Mesothelial cell of epicardium (in vitro differentiated cells): ENCODE results near the gene FBXO40. TPM values are rescaled to one million over a fixed set of nuclear protein-coding genes. Genes with fewer than 3 reads are reported as not detected.

Experiments used
- DNase-seq, 2 experiments: peaks; one replicate each; pipeline ENCODE4 v3.0.0; 2021; ENCODE audit warnings: low spot score in 2 of 2; ENCODE audit not compliant: unreplicated experiment in 2 of 2
- H3K27ac Mint-ChIP-seq: 2 replicates; pipeline ENCODE4 v1.8.0; 2021; ENCODE audit warnings: mixed read lengths
- H3K27me3 Mint-ChIP-seq: 2 replicates; pipeline ENCODE4 v1.8.0; 2021; ENCODE audit warnings: low read depth, mixed read lengths
- H3K36me3 Mint-ChIP-seq: 2 replicates; pipeline ENCODE4 v1.8.0; 2021; ENCODE audit warnings: mixed read lengths
- H3K4me1 Mint-ChIP-seq: 2 replicates; pipeline ENCODE4 v1.8.0; 2021; ENCODE audit warnings: mixed read lengths
- H3K4me3 Mint-ChIP-seq: 2 replicates; pipeline ENCODE4 v1.8.0; 2021; ENCODE audit warnings: mild to moderate bottlenecking, moderate library complexity, mixed read lengths
- H3K9me3 Mint-ChIP-seq: 2 replicates; pipeline ENCODE4 v1.8.0; 2021; ENCODE audit warnings: mixed read lengths
- CTCF ChIP-seq: fragments of 200-600 bp; sonication (generic); IDR thresholded peaks from one replicate; pipeline ENCODE4 v1.5.0; 2021; ENCODE audit warnings: antibody characterized with exemption; ENCODE audit not compliant: unreplicated experiment
- total RNA-seq: library from RNA; stranded (reverse); gene quantifications from 3 replicates; pipeline ENCODE4 v1.2.1, GENCODE V29; 2021

FBXO40 gene
- total RNA-seq, 1 donor from 2014 or later: not detected

DNA sequence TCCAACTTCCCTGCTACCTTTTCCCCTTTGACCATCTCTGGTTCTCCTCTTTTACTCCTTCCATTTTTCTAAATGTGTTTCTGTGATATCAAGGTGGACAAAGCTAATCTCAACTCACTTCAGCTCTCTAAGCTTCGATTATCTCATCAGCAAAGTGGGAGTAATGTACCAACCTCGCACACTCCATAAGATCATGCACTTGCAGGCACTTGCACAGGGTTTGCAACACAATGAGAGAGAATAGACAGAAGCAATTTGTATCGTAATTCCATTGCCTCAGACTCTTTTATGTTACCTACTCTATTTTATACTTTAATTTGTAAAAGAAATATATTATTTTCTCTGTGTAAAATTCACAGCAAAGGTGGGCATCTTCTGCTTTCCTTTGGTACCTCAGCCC is 40.4 kb upstream of the FBXO40 start:
- Mint-ChIP-seq H3K4me1 (no peaks in the 10 kb centered on the region), H3K36me3 (no peaks in the 10 kb centered on the region), H3K9me3 (no peaks in the 10 kb centered on the region), H3K4me3 (no peak overlapping the region), H3K27me3 (no peaks in the 10 kb centered on the region), H3K27ac (no peak overlapping the region)
- no peak for TF ChIP-seq CTCF
- DNase-seq: no peak

- Mint-ChIP-seq H3K27me3 (no peaks in the 10 kb centered on the region), H3K4me1 (no peaks in the 10 kb centered on the region), H3K27ac (no peak overlapping the region), H3K9me3 (no peaks in the 10 kb centered on the region), H3K36me3 (no peaks in the 10 kb centered on the region), H3K4me3 (no peak overlapping the region)
- no peak for TF ChIP-seq CTCF
- no peak for DNase-seq
Measured at GRCh38 chr3:121557426-121557934, 35.7 kb upstream of the FBXO40 start.

DNA sequence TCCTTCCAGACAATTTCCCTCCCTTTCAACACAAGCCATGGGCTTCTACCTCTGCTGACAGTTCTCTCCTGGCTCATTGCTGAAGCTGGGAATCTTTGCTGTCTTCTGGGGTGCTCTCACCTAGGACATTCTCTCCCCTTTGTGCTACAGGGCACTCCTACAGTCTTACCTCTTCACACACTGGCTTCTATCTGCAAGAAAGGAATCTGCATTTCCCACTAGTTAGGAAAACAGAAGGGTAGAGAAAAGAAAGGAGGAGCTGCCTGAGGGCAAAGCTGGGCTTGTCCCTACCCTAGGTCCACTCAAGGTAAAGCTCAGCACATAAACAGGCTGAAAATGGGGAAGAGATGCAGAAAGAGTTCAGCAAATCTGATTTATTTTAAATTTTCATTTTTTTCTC is 31.0 kb upstream of the FBXO40 start:
- no peak overlapping the region for H3K4me3 Mint-ChIP-seq
- no peak for TF ChIP-seq CTCF
- no peaks in the 10 kb centered on the region for H3K27me3 Mint-ChIP-seq
- no peaks in the 10 kb centered on the region for H3K9me3 Mint-ChIP-seq
- no peak for DNase-seq
- H3K4me1 Mint-ChIP-seq: no peaks in the 10 kb centered on the region
- no peaks in the 10 kb centered on the region for H3K36me3 Mint-ChIP-seq
- H3K27ac Mint-ChIP-seq: no peak overlapping the region

DNA sequence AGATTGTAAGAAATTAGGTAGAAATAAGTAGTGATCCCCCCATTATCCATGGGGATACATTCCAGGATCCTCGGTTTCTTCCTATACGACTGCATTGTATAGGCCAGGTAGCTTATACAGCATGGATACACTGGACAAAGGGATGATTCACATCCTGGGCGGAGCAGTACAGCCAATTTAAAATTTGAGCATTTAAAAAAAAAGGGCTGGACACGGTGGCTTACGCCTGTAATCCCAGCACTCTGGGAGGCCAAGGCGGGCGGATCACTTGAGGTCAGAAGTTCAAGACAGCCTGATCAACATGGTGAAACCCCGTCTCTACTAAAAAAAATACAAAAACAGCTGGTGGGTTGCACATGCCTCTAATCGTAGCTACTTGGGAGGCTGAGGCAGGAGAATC is 26.4 kb upstream of the FBXO40 start:
- Mint-ChIP-seq H3K36me3 (no peaks in the 10 kb centered on the region), H3K4me1 (no peaks in the 10 kb centered on the region), H3K27ac (no peak overlapping the region), H3K4me3 (no peak overlapping the region), H3K27me3 (no peaks in the 10 kb centered on the region), H3K9me3 (no peaks in the 10 kb centered on the region)
- no peak for DNase-seq
- TF ChIP-seq CTCF: no peak

GRCh38 chr3:121567649-121568048 is 25.5 kb upstream of the FBXO40 start, which contains the start of gene ARGFX:
ARGFX (plus strand) TSS chr3:121567949; CDS start chr3:121570714, 2,765 bp downstream.
- H3K4me3 Mint-ChIP-seq: no peak within 1 kb of the TSS
- DNase-seq: no peak
- no peak within 1 kb of the TSS for H3K27ac Mint-ChIP-seq
- H3K4me1 Mint-ChIP-seq: no peaks in the 10 kb centered on the region
- no peaks in the 10 kb centered on the region for H3K27me3 Mint-ChIP-seq
- H3K9me3 Mint-ChIP-seq: no peaks in the 10 kb centered on the region
- TF ChIP-seq CTCF: no peak
- no peaks in the 10 kb centered on the region for H3K36me3 Mint-ChIP-seq

DNA sequence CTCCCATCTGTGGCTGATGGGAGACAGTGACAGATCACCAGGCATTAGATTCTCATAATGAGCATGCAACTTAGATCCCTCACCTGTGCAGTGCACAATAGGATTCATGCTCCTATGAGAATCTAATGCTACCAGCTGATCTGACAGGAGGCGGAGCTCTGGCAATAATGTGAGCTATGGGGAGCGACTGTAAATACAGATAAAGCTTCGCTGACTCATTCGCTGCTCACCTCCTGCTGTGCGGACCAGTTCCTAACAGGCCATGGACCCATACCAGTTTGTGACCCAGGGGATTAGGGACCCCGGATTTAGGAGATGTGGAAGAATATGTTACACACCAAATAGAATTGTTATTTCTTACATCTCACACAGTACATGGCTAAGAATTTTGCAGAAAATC is 18.7 kb upstream of the FBXO40 start:
- no peak overlapping the region for H3K27ac Mint-ChIP-seq
- H3K36me3 Mint-ChIP-seq: no peaks in the 10 kb centered on the region
- no peak overlapping the region for H3K4me3 Mint-ChIP-seq
- DNase-seq: no peak
- H3K27me3 Mint-ChIP-seq: no peaks in the 10 kb centered on the region
- H3K4me1 Mint-ChIP-seq: no peaks in the 10 kb centered on the region
- H3K9me3 Mint-ChIP-seq: no peaks in the 10 kb centered on the region
- no peak for TF ChIP-seq CTCF
